Erythroblast (primary cell): ENCODE results near the gene TSGA10.

Source experiments
- GATA1 ChIP-seq: IDR thresholded peaks from 2 replicates; pipeline ENCODE4 v1.6.1; 2011; ENCODE audit warnings: low read depth, mild to moderate bottlenecking, control low read depth, low read length, moderate library complexity
- POLR2A ChIP-seq: IDR thresholded peaks from 2 replicates; pipeline ENCODE4 v1.6.1; 2011; ENCODE audit warnings: mild to moderate bottlenecking, low read length

DNA sequence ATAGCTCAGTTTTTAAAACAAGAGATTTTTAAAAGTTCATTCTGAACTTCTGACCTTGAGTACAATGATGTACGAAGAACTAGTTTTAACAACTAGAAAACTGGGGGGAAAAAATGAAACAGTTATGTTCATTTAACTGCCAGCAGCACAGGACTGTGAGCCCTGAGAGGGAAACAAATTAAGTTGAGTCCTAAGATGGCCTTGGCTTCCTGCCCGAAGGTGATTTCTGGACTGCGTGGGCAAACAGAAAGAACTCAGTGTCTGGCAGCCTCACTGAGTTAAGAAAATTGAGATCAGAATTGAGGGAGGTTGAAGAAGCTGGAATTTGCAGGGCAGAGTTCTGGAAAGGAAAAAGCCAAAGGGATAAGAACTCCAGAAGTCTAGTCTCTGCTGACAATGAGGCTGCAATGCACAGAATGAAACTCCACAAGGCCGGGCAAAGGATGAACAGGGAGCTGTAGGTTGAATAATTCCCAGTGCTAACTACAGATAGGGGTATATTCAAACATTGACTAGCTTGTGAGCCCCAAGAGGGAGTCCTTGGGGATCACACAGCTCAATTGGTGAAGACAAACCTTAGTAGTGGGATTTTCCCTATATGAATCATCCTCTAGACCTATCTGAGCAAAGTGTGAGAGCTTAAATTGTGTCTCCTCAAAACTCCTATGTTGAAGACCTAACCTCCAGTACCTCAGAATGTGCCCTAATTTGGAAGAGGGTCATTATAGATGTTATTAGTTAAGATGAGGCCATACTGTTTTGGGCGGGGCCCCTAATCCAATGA lies 205.6 kb downstream of the TSGA10 start:
- TF ChIP-seq POLR2A (no peak), GATA1 (no peak)
